Cardiac fibroblast (primary cell): ENCODE data around the gene TMED4.
A peak's percentile ranks its signal among the peaks of the same experiment; 100 is the strongest.

ENCODE experiments used
- DNase-seq, 2 donors: peaks; one replicate each; pipeline versions ENCODE4 v3.0.0 to v3.0.0-alpha.2; 2010; ENCODE audit warnings: low read depth in 2 of 2
- H3K4me3 ChIP-seq, 2 donors: replicated peaks in 1 of 2; 1 replicate in 1 of 2; 2 replicates in 1 of 2; pipeline ENCODE4 v1.5.1; 2011; ENCODE audit warnings: low read depth in 2 of 2, low read length in 2 of 2, mild to moderate bottlenecking in 2 of 2, moderate library complexity in 1 of 2
- TF ChIP-seq, protein P1 (sequence below): IDR thresholded peaks from one replicate; pipeline ENCODE4 v1.5.1; 2011; ENCODE audit warnings: low read depth, mild to moderate bottlenecking, low read length, inconsistent platforms

The TMED4 gene

DNA sequence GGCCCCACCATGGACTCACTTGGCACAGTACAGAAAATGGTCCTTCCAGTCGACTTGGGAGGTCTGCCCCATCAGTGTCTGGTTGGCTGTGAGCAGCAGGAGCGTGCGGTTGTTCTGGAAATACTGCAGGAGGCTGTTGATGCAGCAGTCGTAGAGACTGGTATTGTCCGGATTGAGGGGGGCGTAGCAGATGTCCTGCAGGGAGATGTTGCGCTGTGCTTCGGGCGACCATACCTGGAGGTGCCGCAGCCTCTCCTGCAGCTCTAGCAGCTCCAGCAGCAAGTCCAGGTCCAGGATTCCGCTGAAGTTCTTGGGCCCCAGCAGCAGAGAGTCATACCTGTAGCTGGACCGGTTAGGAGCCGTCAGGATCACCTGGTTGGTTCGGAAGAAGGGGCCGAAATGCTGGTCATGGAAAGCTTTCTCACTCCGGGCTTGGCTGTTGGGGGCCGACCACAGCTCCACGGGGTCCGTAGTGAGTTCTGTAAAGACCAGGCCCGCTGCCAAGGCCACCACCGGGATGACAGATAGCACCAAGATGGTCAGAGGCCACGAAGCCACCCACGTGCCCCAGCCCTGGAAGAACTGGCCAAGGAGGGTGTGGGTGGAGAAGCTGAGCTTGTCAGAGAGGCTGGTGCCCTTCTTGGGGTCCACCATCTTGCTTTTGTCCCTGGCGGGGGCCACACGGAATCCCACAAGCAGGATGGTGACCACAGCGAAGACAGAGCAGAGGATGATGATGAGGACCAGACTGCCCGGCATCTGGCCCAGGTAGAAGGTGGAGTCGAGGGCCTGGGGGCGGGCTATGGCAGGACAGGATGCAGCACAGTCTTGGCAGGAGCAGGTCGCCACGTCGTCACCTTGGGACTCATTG lies 43.0 kb downstream of the TMED4 start:
- no peak overlapping the region for H3K4me3 ChIP-seq
- TF ChIP-seq, protein P1, sequence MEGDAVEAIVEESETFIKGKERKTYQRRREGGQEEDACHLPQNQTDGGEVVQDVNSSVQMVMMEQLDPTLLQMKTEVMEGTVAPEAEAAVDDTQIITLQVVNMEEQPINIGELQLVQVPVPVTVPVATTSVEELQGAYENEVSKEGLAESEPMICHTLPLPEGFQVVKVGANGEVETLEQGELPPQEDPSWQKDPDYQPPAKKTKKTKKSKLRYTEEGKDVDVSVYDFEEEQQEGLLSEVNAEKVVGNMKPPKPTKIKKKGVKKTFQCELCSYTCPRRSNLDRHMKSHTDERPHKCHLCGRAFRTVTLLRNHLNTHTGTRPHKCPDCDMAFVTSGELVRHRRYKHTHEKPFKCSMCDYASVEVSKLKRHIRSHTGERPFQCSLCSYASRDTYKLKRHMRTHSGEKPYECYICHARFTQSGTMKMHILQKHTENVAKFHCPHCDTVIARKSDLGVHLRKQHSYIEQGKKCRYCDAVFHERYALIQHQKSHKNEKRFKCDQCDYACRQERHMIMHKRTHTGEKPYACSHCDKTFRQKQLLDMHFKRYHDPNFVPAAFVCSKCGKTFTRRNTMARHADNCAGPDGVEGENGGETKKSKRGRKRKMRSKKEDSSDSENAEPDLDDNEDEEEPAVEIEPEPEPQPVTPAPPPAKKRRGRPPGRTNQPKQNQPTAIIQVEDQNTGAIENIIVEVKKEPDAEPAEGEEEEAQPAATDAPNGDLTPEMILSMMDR: no peak
- DNase-seq: no peak

DNA sequence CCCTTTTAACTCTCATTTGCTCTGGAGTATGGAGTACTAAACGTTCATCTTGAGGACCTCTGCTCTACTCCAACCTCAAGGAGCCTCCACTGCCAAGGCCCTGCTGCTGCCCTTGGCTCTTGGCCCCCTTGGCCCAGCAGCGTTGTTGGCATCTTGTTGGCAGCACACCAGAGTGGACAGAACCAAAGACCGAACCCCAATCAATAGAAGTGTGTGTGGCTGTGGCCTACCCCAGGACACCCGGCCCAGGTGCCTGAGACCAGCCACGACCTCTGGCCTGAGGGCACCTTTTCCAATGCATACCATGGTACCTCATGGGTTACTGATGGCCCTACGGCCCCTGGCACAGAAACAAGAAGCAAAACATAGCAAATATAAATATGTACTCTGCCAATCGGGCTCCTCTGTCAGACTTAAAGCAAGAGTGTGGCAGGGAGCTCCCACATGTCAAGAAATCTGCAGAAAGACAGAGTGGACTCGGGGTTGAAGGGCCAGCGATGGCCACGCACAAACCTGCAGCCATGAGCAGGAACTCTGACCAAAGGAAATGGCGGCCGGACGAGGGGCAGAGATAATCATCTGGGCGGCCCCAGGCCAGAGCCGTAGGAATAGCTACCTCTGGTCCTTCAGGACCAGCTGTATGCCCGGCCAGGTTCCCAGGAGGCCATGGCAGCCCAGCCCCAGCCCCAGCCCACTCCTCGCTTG lies 43.8 kb downstream of the TMED4 start:
- no peak for DNase-seq
- TF ChIP-seq, protein P1: no peak
- H3K4me3 ChIP-seq: no peak overlapping the region

DNA sequence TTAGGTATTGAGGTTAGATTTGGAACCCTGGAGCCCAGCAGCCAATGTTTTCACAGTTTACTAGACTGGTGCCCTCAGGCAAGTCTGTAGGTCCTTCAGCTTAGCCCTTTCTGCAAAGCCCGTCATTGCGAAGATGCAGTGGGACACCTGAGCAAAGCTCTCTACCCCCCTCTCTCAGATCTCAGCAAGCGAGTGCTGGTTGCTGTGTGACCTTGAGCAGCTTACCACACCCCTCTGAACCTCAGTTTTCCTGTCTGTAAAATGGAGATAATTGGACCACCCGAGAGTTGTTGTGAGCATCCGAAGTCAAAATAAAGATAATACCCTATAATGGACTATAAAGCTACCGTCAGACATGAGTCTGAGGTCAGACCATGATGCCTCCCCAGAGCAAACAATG lies 44.6 kb downstream of the TMED4 start:
- no peak for DNase-seq
- TF ChIP-seq, protein P1: no peak

DNA sequence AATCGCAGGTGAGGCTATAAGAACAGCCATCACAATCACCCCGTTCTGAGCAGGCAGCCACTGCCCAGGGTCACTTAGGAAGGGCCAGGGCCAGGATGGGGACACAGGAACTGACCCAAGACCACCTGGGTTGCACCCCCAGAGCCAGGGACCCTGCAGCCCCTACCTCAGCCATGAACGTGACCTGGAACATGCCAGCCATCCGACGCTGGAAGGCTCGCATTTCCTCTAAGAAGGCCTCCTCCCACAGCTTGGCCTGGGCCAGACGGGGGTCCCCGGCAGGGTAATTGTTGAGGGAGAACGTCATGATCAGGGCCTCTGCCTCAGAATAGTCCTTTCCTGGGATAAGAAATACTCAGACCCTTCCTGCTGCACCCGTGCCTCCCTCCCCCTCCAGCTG lies 45.9 kb downstream of the TMED4 start:
- TF ChIP-seq, protein P1: no peak
- no peak overlapping the region for H3K4me3 ChIP-seq
- DNase-seq: no peak

More for the DNA sequence above, 44.6 kb downstream of the TMED4 start:
- no peak overlapping the region for H3K4me3 ChIP-seq

DNA sequence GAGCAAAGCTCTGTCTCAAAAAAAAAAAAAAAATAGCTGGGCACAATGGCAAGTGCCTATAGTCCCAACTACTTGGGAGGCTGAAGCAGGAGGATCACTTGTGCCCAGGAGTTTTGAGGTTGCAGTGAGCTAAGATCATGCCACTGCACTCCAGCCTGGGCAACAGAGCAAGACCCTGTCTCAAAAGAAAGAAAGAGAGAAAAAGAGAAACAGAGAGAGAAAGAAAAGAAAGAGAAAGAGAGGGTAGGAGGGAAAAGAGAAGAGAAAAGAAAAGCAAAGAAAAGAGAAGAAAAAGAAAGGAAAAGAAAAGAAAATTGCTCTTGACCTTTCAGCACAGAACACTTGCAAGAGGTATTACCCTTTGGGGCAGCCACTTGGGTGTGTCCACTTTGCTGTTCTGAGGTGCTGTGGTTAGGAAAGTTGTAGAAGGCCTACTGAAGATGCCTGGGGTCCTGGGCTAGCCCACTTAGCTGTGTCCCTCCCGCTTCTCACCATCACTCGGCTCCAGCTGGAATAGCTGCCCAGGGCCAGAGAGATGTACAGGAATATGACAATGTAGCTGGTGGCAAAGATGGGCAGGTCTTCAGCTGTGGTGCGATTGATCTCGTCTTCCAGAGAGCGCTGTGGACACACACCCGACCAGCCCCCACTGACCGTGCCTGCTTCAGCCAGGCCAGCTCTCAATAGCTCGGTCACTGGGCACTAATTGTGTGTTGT lies 46.5 kb downstream of the TMED4 start:
- TF ChIP-seq, protein P1: no peak
- no peak overlapping the region for H3K4me3 ChIP-seq
- no peak for DNase-seq

DNA sequence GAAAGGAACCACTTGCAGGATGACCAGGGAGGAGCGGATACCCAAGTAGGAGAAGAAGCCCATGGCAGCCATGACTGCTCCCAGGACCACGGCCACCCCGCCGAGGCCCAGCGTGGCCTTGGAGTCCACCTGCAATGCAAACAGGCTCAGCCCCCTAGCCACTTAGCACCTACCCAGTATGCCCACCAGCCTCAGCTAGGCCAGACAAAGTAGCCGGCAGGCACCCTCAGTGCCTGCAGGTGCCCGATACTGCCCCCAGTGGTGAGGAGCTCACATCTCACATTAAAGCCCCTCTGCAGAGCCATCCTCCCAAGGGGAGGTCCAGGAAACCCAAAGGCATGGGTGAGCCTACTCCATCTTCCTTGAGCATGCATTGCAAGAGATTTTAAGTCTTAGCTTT lies 47.5 kb downstream of the TMED4 start:
- H3K4me3 ChIP-seq: no peak overlapping the region
- TF ChIP-seq, protein P1: peak; percentile 67
- peak; percentile 30 to 36 for DNase-seq
